HepG2 (cell line): Measurements from ENCODE around the gene ZDHHC14. TPM values are rescaled to one million over a fixed set of nuclear protein-coding genes. Genes with fewer than 3 reads are reported as not detected.

Source experiments
- HHEX ChIP-seq: IDR thresholded peaks from 2 replicates; pipeline ENCODE4 v1.6.1; 2016; ENCODE audit warnings: control low read depth
- HOXD1 ChIP-seq: sonication (generic); formaldehyde crosslinking; IDR thresholded peaks from 2 replicates; pipeline ENCODE4 v1.5.0; 2020; ENCODE audit warnings: missing genetic modification reagents
- MIXL1 ChIP-seq: IDR thresholded peaks from 2 replicates; pipeline ENCODE4 v1.6.1; 2016
- RBM22 ChIP-seq: fragments of 200-400 bp; formaldehyde crosslinking; optimal IDR thresholded peaks from 2 replicates; pipeline ENCODE3; 2017; ENCODE audit warnings: mild to moderate bottlenecking, low read length, moderate library complexity
- SNAPC4 ChIP-seq: sonication (generic); formaldehyde crosslinking; IDR thresholded peaks from 2 replicates; pipeline ENCODE4 v1.4.0; 2020; ENCODE audit warnings: mild to moderate bottlenecking, missing genetic modification reagents
- SP1 ChIP-seq, 2 experiments: fragments of 450-650 bp in 1 of 2; sonication (generic) in 1 of 2; formaldehyde crosslinking in 1 of 2; IDR thresholded peaks; 2 replicates each; pipeline versions ENCODE4 v1.4.0 to v1.6.1; 2016 to 2020; ENCODE audit warnings: missing genetic modification reagents in 1 of 2
- TARDBP ChIP-seq: sonication (generic); formaldehyde crosslinking; IDR thresholded peaks from 2 replicates; pipeline ENCODE4 v1.8.0; 2022; ENCODE audit warnings: mild to moderate bottlenecking, missing genetic modification reagents
- ZBTB46 ChIP-seq: sonication (generic); formaldehyde crosslinking; IDR thresholded peaks from 2 replicates; pipeline ENCODE4 v1.4.0; 2020; ENCODE audit warnings: mild to moderate bottlenecking, missing genetic modification reagents, borderline replicate concordance
- ZMAT5 ChIP-seq: sonication (generic); formaldehyde crosslinking; IDR thresholded peaks from 2 replicates; pipeline ENCODE4 v1.5.0; 2020; ENCODE audit warnings: mild to moderate bottlenecking, low read depth, missing genetic modification reagents, borderline replicate concordance
- ZNF101 ChIP-seq: sonication (generic); formaldehyde crosslinking; IDR thresholded peaks from 2 replicates; pipeline ENCODE4 v1.4.0; 2020; ENCODE audit warnings: mild to moderate bottlenecking, low read depth, missing genetic modification reagents, borderline replicate concordance
- ZNF160 ChIP-seq: sonication (generic); formaldehyde crosslinking; IDR thresholded peaks from 2 replicates; pipeline ENCODE4 v1.8.0; 2022; ENCODE audit warnings: mild to moderate bottlenecking, inconsistent platforms, missing genetic modification reagents
- ZNF224 ChIP-seq: sonication (generic); formaldehyde crosslinking; IDR thresholded peaks from 2 replicates; pipeline ENCODE4 v1.5.0; 2020; ENCODE audit warnings: mild to moderate bottlenecking, missing genetic modification reagents
- ZNF281 ChIP-seq: sonication (generic); formaldehyde crosslinking; IDR thresholded peaks from 2 replicates; pipeline ENCODE4 v1.4.0; 2020; ENCODE audit warnings: missing genetic modification reagents, borderline replicate concordance
- ZNF567 ChIP-seq: sonication (generic); formaldehyde crosslinking; IDR thresholded peaks from 2 replicates; pipeline ENCODE4 v1.8.1; 2023; ENCODE audit warnings: mild to moderate bottlenecking, missing genetic modification reagents, borderline replicate concordance
- polyA plus RNA-seq, 8 experiments: library from polyadenylated mRNA; depleted of rRNA in 3 of 8; stranded (reverse) in 7 of 8; unstranded in 1 of 8; fragments of >200 nt; fragmentation: Illumina TruSeq in 4 of 8; extraction: Trizol in 4 of 8; gene quantifications; 2 replicates each; pipeline versions ENCODE4 v1.2.1 to v1.2.3, GENCODE V29; 2011 to 2016; ENCODE audit warnings: low read depth in 4 of 8, missing spikeins in 1 of 8, mixed read lengths in 1 of 8; ENCODE audit not compliant: insufficient read depth in 1 of 8
- total RNA-seq, 5 experiments: library from RNA; depleted of rRNA; stranded (reverse); fragments of >200 nt; fragmentation: Illumina TruSeq; extraction: Trizol; gene quantifications; 2 replicates each; pipeline ENCODE4 v1.2.3, GENCODE V29; 2016; ENCODE audit warnings: low read depth in 1 of 5

The ZDHHC14 gene
- total and polyA plus RNA-seq, 2 of the 13 experiments (the other 11 are each of a cell fraction or from before 2014, with no cell fraction given): 3.7 to 9.5 TPM

- TF ChIP-seq SNAPC4 (no peak), MIXL1 (CRISPR knock-in tag) (peak; percentile 78; the same call in 1 of the 2 replicates), SP1 (IDR thresholded peaks at IDR 0.05) (no peak), SP1 (CRISPR knock-in tag; IDR thresholded peaks at IDR 0.05) (no peak), RBM22 (no peak), ZNF281 (CRISPR knock-in tag) (no peak), ZMAT5 (no peak), ZNF224 (CRISPR knock-in tag) (no peak), HHEX (CRISPR knock-in tag) (no peak), HOXD1 (CRISPR knock-in tag) (no peak), ZBTB46 (CRISPR knock-in tag) (no peak), TARDBP (peak; percentile 52; the same call in 1 of the 2 replicates), ZNF101 (CRISPR knock-in tag) (no peak), ZNF567 (CRISPR knock-in tag) (no peak), ZNF160 (CRISPR knock-in tag) (no peak)
Observed at GRCh38 chr6:157434349-157435033, 53.5 kb downstream of the ZDHHC14 start (continued).
